AG08395 (cell line): Measurements from ENCODE around the gene PRUNE2.
A peak's percentile ranks its signal among the peaks of the same experiment; 100 is the strongest.

Experiments used
- DNase-seq: peaks from one replicate; pipeline ENCODE4 v3.0.0; 2012; ENCODE audit warnings: mixed read lengths, low spot score

PRUNE2 gene

DNA sequence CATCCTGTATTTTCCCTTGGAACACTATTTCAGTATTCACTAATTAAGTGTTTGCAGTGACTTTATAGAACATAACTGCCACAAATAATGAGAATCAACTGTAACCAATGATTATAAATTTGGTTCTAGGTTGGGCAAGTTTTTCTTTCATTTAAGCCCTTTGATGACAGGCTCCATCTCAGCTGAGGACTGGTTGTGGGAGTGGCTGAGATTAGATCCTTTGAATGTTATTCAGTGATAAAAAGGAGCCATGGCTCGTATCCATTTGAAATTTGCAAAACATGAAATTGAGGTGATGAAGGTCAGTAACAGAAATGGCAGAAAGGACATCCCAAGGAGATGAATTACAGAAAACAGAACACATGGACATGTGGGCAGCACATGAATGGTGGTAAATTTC, 279.8 kb downstream of the PRUNE2 start:
- DNase-seq, result no peak

DNA sequence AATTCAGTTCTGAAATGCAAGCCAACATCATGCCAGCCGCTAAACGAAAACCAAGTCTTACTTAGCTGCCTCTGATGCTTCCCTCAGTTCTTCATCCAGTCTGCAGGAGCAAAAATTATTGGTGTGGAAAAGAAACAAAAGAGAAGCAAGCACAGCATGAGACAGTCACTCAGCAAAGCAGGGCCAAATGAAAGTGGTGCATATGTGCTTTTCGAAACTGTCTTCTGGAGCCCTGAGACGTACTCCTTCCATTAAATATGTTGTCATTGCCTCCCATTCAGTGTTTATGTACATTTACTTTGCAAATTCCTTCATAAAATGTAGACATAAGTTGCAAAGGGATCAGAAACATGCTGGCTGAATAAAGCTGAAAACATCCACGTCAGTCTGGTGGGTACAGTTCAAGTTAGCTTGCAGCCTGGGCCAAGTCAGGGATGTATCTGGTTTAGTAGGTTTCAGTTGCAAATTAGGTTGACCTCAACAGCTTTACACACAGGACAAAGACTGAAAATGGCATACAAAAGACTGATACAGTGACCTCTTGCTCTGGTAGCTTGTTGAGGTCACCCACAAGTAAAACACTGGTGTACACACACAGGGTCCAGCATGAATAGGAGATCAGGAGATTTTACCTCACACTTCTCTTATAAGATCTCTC, 281.4 kb downstream of the PRUNE2 start:
- DNase-seq, result no peak

DNA sequence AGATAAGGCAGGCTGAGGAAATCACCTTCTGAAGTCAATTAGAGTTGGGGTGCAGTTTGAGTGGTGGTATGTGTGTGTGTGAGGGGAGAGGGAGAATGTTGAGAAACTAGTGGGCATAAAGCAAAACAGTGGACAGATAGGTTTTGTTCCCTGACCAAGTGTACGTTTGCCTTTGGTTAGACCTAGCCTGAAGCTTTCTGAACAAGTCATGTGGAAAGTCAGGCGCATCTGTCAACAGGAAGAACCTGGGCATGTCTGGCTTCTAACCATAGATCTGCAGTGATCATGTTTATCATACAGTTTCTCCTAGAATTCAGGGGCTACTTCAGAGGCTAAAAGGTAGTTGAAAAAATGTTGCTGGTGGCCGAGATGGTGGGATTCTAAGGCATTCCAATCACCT, 284.9 kb downstream of the PRUNE2 start:
- no peak for DNase-seq

DNA sequence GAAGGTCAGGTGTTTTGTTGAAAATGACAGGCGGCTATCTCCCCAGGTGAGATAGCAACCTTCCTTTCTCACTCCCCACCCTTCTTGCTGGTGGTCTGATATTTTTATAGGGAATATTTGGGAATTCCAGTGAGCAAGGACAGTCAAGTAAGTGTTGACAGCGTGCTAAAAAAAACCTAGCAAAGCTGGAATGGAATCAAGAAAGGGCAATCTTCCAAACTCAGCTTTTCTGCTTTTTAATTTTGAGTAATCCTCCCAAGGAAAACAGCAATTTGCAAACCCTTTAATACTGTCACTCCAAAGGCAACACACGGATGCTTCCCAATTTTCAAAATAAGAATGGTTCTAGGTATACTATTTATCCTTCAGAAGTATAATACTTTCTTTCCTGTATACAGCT, 285.3 kb downstream of the PRUNE2 start:
- DNase-seq, result no peak

DNA sequence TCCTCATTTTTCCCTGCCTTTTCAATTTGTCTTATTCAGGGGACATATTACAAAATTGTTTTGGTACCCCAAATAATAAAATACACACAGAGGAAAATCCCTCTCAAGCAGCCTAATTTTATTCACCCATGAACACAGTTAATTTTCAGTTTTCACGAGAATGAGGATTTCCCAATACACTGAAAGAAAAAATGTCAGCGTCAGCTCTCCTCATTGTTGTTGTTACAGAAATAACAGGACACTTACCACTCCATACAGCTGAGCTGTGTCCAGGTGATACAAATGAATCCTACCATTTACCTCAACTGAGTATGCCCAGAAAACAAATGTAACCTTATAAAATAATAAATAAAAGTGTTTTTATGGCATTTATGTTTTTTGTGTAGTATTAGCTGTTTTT, 286.3 kb downstream of the PRUNE2 start:
- DNase-seq, result peak; percentile 10

DNA sequence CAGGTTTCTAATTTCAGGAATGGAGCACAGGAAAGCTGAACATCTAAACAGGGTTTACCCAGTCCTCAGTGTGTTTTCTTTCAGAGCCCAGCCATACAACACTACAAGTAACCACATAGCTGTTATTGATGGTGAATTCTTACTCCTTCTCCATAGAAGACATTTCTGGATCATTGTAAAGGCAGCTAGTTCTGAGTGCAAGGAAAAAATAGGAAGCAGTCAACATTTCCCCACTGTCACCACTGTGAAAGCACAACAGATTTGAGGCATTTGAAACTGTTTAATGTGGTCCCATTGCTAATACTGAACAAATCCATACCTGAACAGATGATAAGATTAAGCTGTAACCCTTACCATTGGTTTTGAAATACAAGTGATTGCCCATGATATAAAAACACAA, 286.7 kb downstream of the PRUNE2 start:
- DNase-seq, result no peak

DNA sequence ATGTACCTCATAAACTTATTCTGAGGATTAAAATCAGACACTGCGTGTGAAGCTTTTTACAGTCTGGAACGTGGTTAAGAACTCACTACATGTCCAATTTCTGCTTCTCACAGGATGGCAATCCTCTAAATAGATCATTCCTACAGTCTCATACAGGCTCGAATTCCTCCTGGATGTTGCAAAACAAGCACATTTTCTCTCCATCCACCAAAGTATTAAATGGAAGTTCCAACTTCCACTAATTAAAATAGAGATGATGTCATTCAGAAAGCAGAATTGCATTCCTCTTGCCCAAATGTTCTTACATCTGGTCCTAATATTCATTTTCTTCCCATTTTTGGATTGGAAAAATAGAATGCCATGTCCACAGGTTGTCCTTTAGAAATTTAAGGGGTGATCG, 287.2 kb downstream of the PRUNE2 start:
- peak; percentile 82 for DNase-seq

DNA sequence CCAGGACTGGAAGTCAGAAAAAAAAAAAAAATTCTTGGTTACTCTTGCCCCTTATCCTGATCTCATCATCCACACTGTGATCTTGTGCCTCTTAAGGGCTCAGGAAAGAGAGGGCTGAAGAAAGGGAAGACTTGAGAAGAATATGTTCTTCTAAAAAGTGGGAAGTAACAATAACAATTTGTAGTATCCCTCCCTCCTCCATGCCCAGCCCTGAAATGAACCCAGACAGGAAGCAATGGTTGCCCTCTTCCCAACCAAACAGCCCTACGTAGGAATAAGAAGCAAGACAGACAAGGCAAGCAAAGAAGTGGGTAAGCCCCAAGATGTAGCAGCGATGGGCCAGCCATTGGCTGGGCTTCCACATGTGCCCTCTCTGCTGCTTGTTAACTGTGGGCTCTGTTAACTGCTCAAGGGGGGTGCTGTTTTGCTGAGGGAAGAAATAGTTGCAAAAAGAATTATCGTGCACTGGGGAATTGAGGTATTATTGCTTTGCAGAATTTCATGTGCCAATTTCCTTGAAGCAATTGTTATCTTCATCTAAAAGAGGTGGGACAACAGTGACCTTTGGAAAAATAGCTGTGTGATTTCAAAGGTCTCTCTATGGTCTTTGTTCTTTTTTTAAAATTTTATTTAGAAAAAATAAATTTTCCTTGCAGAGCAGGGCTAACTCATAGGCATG, 288.3 kb downstream of the PRUNE2 start:
- DNase-seq, result no peak

DNA sequence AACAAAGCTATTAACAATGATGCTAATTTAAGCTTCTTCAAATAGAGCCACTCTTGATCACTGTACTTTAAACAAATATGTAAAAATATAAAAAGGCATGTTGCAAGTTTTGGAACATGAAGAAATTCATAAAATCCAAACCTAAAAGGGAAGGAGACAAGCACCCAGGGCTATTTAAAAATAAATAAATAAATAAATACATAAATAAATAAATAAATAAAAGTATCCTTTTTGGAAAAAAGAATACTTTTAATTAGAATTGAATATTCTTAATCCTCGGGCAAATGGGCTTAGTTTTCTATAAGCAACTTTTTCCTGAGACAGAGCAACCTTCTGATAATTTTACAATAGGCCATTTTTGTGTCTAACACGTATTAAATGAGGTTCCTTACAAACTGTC, 289.1 kb downstream of the PRUNE2 start:
- no peak for DNase-seq

DNA sequence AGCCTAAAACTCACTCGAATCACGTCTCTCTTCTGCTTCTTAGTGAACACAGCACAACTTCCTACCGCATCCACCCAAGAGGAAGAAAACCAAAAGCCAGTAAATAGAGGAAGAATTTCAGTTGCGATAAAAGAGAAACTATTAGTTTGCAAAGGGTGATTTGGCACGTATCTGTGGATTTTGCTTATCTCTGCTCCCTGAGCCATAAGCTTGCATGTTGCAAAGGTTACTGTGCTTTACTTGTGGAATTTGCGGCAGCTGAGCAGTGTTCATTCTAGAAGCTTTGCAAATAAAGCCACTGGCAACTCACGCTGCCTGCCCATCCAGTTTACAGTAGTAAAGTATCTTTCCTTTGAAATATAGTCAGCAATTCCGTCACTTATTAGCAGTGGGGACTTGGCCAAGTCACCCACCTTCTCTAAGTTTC, 290.7 kb downstream of the PRUNE2 start:
- DNase-seq, result no peak

DNA sequence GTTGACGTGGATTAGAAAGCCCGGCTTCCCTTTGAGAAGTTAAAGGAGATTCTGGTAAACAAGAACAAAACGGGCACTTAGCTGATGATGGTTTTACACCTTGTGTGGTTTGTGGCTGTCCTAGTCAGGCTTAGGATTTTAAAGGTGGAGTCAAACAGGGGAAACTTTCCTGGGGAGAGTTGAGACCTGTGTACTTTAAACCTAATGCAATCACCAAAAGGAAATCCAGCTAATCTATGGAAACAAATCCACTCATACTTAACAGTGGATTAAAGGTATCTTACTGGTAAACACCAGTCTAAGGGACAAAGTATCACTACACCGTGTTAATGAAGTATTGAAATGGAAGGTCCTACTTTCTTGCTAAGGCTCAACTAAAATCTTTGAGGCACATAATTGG, 291.9 kb downstream of the PRUNE2 start:
- DNase-seq, result no peak

DNA sequence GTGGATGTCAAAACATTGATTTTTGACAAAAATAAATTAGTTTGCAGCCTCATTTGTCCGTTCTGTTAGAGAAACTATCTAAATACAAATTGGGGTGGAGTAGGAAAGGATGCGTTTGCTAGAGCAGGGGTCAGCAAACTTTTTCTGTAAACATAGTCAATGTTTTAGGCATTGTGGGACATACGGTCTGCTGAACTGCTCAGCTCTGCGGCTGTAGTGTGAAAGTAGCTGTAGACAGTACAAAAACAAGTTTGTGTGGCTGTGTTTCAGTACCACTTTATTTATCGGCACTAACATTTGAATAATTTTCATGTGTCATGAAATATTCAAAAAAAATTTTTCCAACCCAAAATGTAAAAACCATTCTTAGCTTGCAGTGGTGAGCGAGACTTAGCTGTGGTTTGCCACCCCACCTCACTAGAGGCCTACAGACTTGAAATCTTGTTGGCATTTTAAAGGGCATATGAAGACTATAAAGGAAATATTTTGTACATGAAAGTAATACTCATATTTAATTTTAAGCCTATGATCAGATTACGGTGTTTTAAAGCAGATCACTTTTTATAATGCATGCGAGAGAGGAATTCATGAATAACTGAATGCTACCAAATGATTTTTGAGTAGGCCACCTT, 292.6 kb downstream of the PRUNE2 start:
- no peak for DNase-seq

DNA sequence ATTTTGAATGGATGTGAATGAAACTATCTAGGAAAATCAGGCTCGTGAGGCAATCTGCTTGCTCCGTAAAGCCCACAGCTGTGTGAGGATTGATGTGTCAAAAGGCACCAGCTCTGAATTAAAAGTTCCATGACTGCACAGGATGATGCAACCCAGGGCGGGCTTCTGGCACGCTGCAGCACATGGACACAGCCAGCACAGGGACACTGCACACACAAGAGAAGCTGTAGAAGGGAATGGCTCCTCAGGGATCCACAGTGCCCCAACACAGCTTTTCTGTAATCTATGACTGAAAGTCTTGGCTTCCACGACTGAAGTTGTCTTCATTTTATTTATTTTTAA, 295.9 kb downstream of the PRUNE2 start:
- DNase-seq, result peak; percentile 88

DNA sequence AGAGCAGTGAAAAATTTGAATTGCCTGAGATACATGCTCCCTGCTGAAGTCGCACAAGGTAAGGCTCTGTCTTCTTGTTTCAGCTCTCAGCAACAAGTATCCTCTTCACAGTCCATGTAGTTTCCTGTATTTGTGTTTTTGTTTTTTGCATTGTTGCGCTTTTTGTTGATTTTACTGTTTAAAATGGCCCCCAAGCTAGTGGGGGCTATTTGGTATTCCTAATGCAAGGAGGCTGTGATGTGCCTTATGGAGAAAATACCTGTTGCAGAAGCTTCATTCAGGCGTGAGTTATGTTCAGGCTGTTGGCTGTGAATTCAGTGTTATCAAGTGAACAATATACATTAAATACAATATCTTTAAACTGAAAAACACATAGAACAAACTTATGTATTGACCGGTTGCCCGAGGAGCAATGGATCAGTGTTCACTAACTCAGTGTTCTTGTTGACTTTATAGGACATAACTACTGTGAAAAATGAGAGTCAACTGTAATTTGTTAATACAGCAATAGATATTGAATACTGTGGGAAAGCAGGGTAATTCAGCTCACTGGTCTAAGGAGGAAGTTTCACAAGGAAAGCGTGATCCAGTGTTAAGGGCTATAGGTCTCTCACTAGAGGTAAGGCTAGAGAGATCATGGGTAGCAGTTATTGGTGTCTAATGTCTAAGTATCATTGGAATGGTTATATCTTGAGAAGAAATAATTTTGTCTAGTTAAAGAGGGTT, 296.5 kb downstream of the PRUNE2 start:
- DNase-seq, result no peak

DNA sequence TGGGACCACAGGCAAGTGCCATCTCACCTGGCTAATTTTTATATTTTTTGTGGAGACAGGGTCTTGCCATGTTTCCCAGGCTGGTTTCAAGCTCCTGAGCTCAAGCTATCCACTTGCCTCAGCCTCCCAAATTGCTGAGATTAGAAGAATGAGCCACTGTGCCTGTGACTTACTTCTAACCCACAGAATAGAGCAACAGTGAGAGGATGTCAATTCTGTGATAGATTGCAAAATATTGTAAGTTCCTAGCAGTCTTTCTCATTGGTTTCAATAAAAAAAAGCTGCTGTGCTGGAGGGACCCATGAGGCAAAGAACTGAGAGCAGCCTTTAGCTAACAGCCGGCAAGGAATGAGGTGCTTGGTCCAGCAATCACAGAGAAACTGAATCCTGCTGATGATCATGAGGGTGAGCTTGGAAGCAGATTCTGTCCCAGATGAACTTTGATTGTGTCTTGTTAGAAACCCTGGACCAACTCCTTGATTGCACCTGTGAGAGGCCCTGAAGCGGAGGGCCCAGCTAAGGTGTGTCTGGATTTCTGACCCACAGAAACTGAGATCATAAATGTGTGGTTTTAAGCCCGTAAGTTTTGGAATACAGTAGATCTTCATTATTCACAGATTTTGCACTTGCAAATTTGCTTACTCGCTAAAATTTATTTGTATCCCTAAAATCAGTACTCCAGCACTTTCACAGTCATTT, 297.2 kb downstream of the PRUNE2 start:
- DNase-seq, result no peak

DNA sequence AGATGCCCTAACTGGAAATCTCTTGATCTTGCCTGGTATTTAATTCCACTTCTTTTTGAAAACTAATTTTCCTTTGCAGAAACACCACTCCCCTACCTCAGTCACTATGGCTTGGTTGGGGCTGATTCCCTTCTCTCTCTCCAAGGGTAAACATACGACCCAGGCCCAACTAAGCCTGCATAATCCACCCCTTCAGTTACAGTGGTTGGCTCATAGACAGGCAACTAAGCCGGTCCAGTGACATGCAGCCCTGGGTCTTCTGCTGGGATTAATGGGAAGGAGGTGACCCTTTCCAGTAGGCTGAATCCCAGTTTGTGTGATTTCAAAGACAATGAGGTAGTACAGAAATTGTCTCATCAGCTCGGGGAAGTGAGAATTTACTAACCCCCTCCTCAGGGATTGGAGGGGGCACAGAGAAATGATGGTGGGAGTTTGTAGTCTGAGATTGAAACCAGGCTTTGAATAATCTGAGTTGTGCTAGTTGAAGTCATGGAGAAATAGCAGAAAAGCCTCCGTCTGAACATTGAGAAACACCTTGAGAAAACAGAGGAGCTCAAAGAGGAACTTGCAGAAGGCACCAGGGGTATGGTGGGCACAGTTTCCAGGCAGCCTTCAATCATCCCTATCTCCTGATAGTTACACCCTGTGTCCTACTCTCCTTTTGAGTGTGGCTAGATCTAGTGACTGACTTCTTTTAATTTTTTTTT, 298.0 kb downstream of the PRUNE2 start:
- DNase-seq, result no peak

DNA sequence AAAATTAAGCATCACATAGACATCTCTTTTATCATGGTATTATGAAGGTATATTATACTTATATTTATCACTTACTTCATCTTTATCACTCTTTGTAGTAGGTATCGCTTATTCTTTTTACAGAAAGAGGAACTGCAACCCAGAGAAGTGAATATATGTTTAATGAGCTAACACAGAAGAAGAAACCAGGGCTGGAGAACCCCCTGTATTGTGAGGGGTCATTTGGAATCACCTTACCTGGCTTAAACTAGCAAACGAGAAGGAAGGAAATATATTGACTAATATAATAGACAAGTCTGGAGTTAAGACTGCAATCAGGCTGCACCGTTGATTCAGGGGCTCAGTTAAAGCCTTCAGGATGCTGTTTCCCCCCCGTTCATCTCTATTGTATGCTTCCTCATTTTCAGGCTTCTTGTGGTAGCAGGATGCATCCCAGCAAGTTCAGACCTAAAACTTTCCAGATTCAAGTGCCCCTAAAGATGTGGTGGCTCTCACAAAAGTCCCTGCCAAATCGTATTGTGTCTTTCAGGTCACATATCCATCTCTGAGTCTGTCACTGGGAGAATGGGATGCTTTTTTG, 300.5 kb downstream of the PRUNE2 start:
- no peak for DNase-seq

DNA sequence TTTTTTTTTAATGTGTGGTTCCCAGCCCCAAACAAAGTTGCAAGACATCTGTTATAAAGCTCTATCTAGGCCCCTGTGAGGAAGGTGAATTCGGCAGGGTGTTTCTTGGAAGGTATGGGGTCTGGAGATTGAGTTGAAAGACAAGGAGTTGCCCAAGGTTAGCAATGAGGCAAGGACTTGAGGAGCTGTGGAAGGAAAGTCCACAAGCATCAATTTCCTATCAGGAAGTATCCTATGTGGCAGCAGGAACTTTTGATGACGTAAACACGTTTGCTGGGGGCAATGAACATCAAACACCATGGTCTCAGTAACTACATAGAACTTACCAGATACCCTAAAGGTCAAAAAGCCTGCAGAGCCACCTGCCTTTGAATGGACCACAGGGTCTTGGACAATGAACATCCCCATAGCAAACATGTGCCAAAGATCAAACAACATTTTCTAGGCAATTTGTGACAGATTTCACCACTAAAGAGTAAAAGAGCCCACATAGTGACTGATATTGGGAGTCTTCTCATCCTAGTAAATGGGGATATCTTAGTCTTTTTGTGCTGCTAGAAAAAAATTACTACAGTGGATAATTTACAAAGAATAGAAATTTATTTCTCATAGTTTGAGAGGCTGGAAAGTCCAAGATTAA, 301.9 kb downstream of the PRUNE2 start:
- DNase-seq, result no peak

DNA sequence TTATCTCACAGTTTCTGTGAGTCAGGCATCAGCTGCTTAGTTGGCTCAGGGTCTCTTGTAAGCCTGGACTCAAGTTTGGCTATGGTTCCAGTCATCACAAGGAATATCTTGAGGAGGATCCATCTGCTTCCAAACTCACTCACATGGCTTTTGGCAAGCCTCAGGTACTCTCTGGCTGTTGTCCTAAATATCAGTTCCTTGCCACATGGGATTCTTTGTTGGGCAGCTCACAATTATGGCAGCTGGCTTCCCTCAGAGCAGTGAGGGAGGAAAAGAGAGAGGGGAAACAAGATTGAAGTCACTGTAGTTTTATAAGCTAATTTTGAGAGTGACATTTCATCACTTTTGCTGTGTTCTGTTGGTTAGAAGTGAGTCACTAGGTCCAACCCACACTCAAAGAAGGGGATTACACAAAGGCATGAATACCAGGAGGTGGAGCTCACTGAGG, 302.4 kb downstream of the PRUNE2 start:
- DNase-seq, result peak; percentile 14

DNA sequence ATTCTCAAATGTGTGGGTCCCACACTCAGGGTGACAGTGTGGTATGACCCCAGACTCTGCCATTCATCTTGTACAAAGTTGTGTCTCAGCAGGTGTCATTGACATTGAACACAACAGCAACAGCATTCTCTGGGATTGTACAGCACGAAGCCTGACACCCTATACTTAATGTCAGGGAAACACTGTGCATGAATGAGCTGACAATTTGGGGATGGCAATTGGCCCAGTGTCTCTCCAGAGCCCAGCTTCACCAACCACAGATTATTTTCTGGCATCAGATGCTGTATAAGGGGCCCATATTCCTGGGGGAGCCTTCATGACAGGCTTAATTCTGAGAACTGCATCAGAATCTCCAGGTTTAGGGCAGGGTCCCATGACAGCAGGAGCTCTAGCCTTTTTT, 303.7 kb downstream of the PRUNE2 start:
- DNase-seq, result no peak
